Endometrial microvascular endothelial cells (primary cell): Measurements from ENCODE around the gene FAM89B. TPM values are rescaled to one million over a fixed set of nuclear protein-coding genes. Genes with fewer than 3 reads are reported as not detected.

Experiments
- in situ Hi-C: cut with HindIII; loops from 2 replicates; pipeline ENCODE4 v1.10.0; 2017; ENCODE audit warnings: low sequenced_read_pairs, low pct_unique_long_range_greater_than_20kb; ENCODE audit errors: inconsistent ontology term
- total RNA-seq: library from RNA; depleted of rRNA; stranded (reverse); fragments of >200 nt; gene quantifications from one replicate; pipeline ENCODE4 v1.2.3, GENCODE V29; 2015; ENCODE audit errors: inconsistent ontology term

FAM89B gene
- total RNA-seq, 1 donor from 2014 or later: 34.1 TPM

GRCh38 chr11:65569164-65569972, 3.0 kb upstream of the FAM89B start:
- in situ Hi-C loops: no loop called here

GRCh38 chr11:65569973-65570918, 2.1 kb upstream of the FAM89B start, which contains the start of gene ZNRD2:
Gene ZNRD2 (plus strand): TSS chr11:65570477. CDS start chr11:65570492, 15 bp downstream.
- in situ Hi-C loops: no loop called here

GRCh38 chr11:65571420-65571819, 918 bp upstream of the FAM89B start:
- in situ Hi-C loops: no loop called here

GRCh38 chr11:65571940-65572339, 398 bp upstream of the FAM89B start:
- in situ Hi-C loops: no loop called here

- in situ Hi-C loops: no loop called here
Measured at GRCh38 chr11:65573391-65574079, 1.2 kb downstream of the FAM89B start.

- in situ Hi-C loops: no loop called here
Measured at GRCh38 chr11:65574109-65574810, 1.9 kb downstream of the FAM89B start.

GRCh38 chr11:65574811-65575567, 2.7 kb downstream of the FAM89B start:
- in situ Hi-C loops: no loop called here

GRCh38 chr11:65575568-65576231, 3.4 kb downstream of the FAM89B start, which contains the start of gene EHBP1L1:
Gene EHBP1L1 (plus strand): TSS chr11:65576053. CDS start chr11:65576303, 250 bp downstream.
- in situ Hi-C loops: no loop called here

- in situ Hi-C loops: no loop called here
Measured at GRCh38 chr11:65576232-65576866, 4.0 kb downstream of the FAM89B start.

GRCh38 chr11:65576867-65577755, 4.8 kb downstream of the FAM89B start:
- in situ Hi-C loops: no loop called here

- in situ Hi-C loops: no loop called here
Measured at GRCh38 chr11:65577756-65578109, 5.4 kb downstream of the FAM89B start.

GRCh38 chr11:65578134-65578533, 5.8 kb downstream of the FAM89B start:
- in situ Hi-C loops: no loop called here

- in situ Hi-C loops: no loop called here
Measured at GRCh38 chr11:65578667-65579066, 6.3 kb downstream of the FAM89B start.

GRCh38 chr11:65579291-65579690, 7.0 kb downstream of the FAM89B start:
- in situ Hi-C loops: no loop called here

- in situ Hi-C loops: no loop called here
Measured at GRCh38 chr11:65580031-65580692, 7.8 kb downstream of the FAM89B start.

- in situ Hi-C loops: no loop called here
Measured at GRCh38 chr11:65580756-65581155, 8.4 kb downstream of the FAM89B start.
